IPS DF 6.9 (cell line): ENCODE measurements around the gene FXYD3.

Experiments
- DNase-seq: peaks from one replicate; pipeline ENCODE4 v3.0.0-alpha.2; 2013; ENCODE audit warnings: low read depth, low spot score
- H3K27ac ChIP-seq: one replicate; pipeline ENCODE4 v1.5.1; 2013; ENCODE audit warnings: low read length, control low read depth
- H3K27me3 ChIP-seq: 2 replicates; pipeline ENCODE4 v1.6.1; 2013; ENCODE audit warnings: mild to moderate bottlenecking, low read length; ENCODE audit not compliant: control insufficient read depth, insufficient read depth
- H3K36me3 ChIP-seq: 2 replicates; pipeline ENCODE4 v1.6.1; 2013; ENCODE audit warnings: low read length; ENCODE audit not compliant: control insufficient read depth, insufficient read depth
- H3K4me1 ChIP-seq: 2 replicates; pipeline ENCODE4 v1.6.1; 2013; ENCODE audit warnings: low read length; ENCODE audit not compliant: control insufficient read depth, insufficient read depth
- H3K4me3 ChIP-seq: 2 replicates; pipeline ENCODE4 v1.5.1; 2013; ENCODE audit warnings: mild to moderate bottlenecking, low read length
- H3K9me3 ChIP-seq: 2 replicates; pipeline ENCODE4 v1.6.1; 2013; ENCODE audit warnings: low read length, inconsistent platforms; ENCODE audit not compliant: control insufficient read depth, insufficient read depth
- WGBS: extraction: QIAGEN DNeasy Blood & Tissue Kit; methylation state at CpG from one replicate; pipeline ENCODE4 v1.1.7; 2013; ENCODE audit warnings: mixed read lengths, missing lambda C conversion rate; ENCODE audit not compliant: insufficient read length, insufficient coverage; 5-methylcytosine and 5-hydroxymethylcytosine counted together

FXYD3 gene

GRCh38 chr19:35075202-35076025, 40.2 kb upstream of the FXYD3 start:
- H3K36me3 ChIP-seq, result no peaks in the 10 kb centered on the region
- WGBS, result 100% methylated on average over 5 of the region's 21 CpGs
- H3K9me3 ChIP-seq, result no peaks in the 10 kb centered on the region
- H3K4me3 ChIP-seq, result no peak overlapping the region
- no peaks in the 10 kb centered on the region; the same call in 1 of the 2 replicates for H3K4me1 ChIP-seq
- H3K27ac ChIP-seq, result no peak overlapping the region
- no peak for DNase-seq
- H3K27me3 ChIP-seq, result no peaks in the 10 kb centered on the region

- H3K4me1 ChIP-seq, result no peaks in the 10 kb centered on the region; the same call in 1 of the 2 replicates
- no peak overlapping the region for H3K27ac ChIP-seq
- H3K36me3 ChIP-seq, result no peaks in the 10 kb centered on the region
- no peak for DNase-seq
- no peaks in the 10 kb centered on the region for H3K27me3 ChIP-seq
- H3K9me3 ChIP-seq, result no peaks in the 10 kb centered on the region
- H3K4me3 ChIP-seq, result no peak overlapping the region
- WGBS, result no CpG with 5 or more reads among the region's 6 CpGs
These were observed 39.6 kb upstream of the FXYD3 start for GRCh38 chr19:35076026-35076370.

- no peaks in the 10 kb centered on the region; the same call in 1 of the 2 replicates for H3K4me1 ChIP-seq
- no peaks in the 10 kb centered on the region for H3K9me3 ChIP-seq
- no peak overlapping the region for H3K27ac ChIP-seq
- DNase-seq, result no peak
- H3K4me3 ChIP-seq, result no peak overlapping the region
- no peaks in the 10 kb centered on the region for H3K27me3 ChIP-seq
- H3K36me3 ChIP-seq, result no peaks in the 10 kb centered on the region
- no CpG with 5 or more reads among the region's 8 CpGs for WGBS
These were observed 39.0 kb upstream of the FXYD3 start for GRCh38 chr19:35076657-35077056.

- no peak overlapping the region for H3K27ac ChIP-seq
- no peak overlapping the region for H3K4me3 ChIP-seq
- H3K27me3 ChIP-seq, result no peaks in the 10 kb centered on the region
- no peaks in the 10 kb centered on the region for H3K9me3 ChIP-seq
- no peak for DNase-seq
- H3K4me1 ChIP-seq, result no peaks in the 10 kb centered on the region; the same call in 1 of the 2 replicates
- WGBS, result no CpG with 5 or more reads among the region's 17 CpGs
- H3K36me3 ChIP-seq, result no peaks in the 10 kb centered on the region
These were observed 38.0 kb upstream of the FXYD3 start for GRCh38 chr19:35077411-35078223.

- Histone ChIP-seq H3K36me3 (no peaks in the 10 kb centered on the region), H3K4me3 (no peak overlapping the region), H3K27me3 (no peaks in the 10 kb centered on the region), H3K27ac (no peak overlapping the region), H3K4me1 (no peaks in the 10 kb centered on the region; the same call in 1 of the 2 replicates), H3K9me3 (no peaks in the 10 kb centered on the region)
- no CpG with 5 or more reads among the region's 14 CpGs for WGBS
- no peak for DNase-seq
These were observed 35.8 kb upstream of the FXYD3 start for GRCh38 chr19:35079826-35080225.

GRCh38 chr19:35080613-35081170, 34.9 kb upstream of the FXYD3 start:
- no CpG with 5 or more reads among the region's 16 CpGs for WGBS
- no peaks in the 10 kb centered on the region for H3K27me3 ChIP-seq
- no peak for DNase-seq
- no peak overlapping the region for H3K27ac ChIP-seq
- H3K4me1 ChIP-seq, result no peaks in the 10 kb centered on the region; the same call in 1 of the 2 replicates
- no peaks in the 10 kb centered on the region for H3K36me3 ChIP-seq
- H3K4me3 ChIP-seq, result no peak overlapping the region
- no peaks in the 10 kb centered on the region for H3K9me3 ChIP-seq

- H3K36me3 ChIP-seq, result no peaks in the 10 kb centered on the region
- no CpG with 5 or more reads among the region's 6 CpGs for WGBS
- no peaks in the 10 kb centered on the region for H3K27me3 ChIP-seq
- H3K4me1 ChIP-seq, result no peaks in the 10 kb centered on the region; the same call in 1 of the 2 replicates
- no peak for DNase-seq
- H3K27ac ChIP-seq, result no peak overlapping the region
- H3K4me3 ChIP-seq, result no peak overlapping the region
- H3K9me3 ChIP-seq, result no peaks in the 10 kb centered on the region
These were observed 34.4 kb upstream of the FXYD3 start for GRCh38 chr19:35081201-35081600.

GRCh38 chr19:35083691-35084508, 31.7 kb upstream of the FXYD3 start:
- Histone ChIP-seq H3K4me3 (no peak overlapping the region), H3K27ac (no peak overlapping the region), H3K36me3 (no peaks in the 10 kb centered on the region), H3K9me3 (no peaks in the 10 kb centered on the region), H3K27me3 (no peaks in the 10 kb centered on the region), H3K4me1 (no peaks in the 10 kb centered on the region; the same call in 1 of the 2 replicates)
- no CpG with 5 or more reads among the region's 15 CpGs for WGBS
- DNase-seq, result no peak

- no CpG with 5 or more reads among the region's 3 CpGs for WGBS
- H3K27me3 ChIP-seq, result no peaks in the 10 kb centered on the region
- H3K9me3 ChIP-seq, result no peaks in the 10 kb centered on the region
- DNase-seq, result no peak
- no peak overlapping the region for H3K27ac ChIP-seq
- H3K36me3 ChIP-seq, result no peaks in the 10 kb centered on the region
- no peaks in the 10 kb centered on the region; the same call in 1 of the 2 replicates for H3K4me1 ChIP-seq
- H3K4me3 ChIP-seq, result no peak overlapping the region
These were observed 31.2 kb upstream of the FXYD3 start for GRCh38 chr19:35084509-35084762.

- Histone ChIP-seq H3K36me3 (no peaks in the 10 kb centered on the region), H3K27ac (no peak overlapping the region), H3K4me3 (no peak overlapping the region), H3K9me3 (no peaks in the 10 kb centered on the region), H3K4me1 (peaks cover 3% of the 10 kb centered on the region), H3K27me3 (no peaks in the 10 kb centered on the region)
- no peak for DNase-seq
- no CpG with 5 or more reads among the region's 6 CpGs for WGBS
These were observed 29.7 kb upstream of the FXYD3 start for GRCh38 chr19:35085947-35086346.
